CD14-positive monocyte (primary cell): Measurements from ENCODE around the gene TMEM30A. TPM values are rescaled to one million over a fixed set of nuclear protein-coding genes. Genes with fewer than 3 reads are reported as not detected.

Experiments used
- DNase-seq, 3 donors: peaks; one replicate each; pipeline ENCODE4 v3.0.0-alpha.2; 2011 to 2022
- H2AFZ ChIP-seq: 2 replicates; pipeline ENCODE4 v1.6.0; 2012; ENCODE audit warnings: mild to moderate bottlenecking, low read depth, low read length, inconsistent platforms; ENCODE audit not compliant: insufficient read depth, poor library complexity, severe bottlenecking
- H3K27ac ChIP-seq, 2 donors: 1 replicate in 1 of 2; 2 replicates in 1 of 2; pipeline ENCODE4 v1.5.1; 2012 to 2013; ENCODE audit warnings: low read length in 2 of 2, control low read depth in 1 of 2, inconsistent platforms in 1 of 2, low read depth in 1 of 2, mild to moderate bottlenecking in 1 of 2
- H3K27me3 ChIP-seq, 2 donors: one replicate each; pipeline versions ENCODE4 v1.6.0 to v1.6.1; 2011 to 2013; ENCODE audit warnings: low read length in 2 of 2; ENCODE audit not compliant: control insufficient read depth in 2 of 2, insufficient read depth in 2 of 2
- H3K36me3 ChIP-seq, 2 donors: replicated peaks in 1 of 2; 1 replicate in 1 of 2; 2 replicates in 1 of 2; pipeline versions ENCODE4 v1.5.1 to v1.6.1; 2012 to 2013; ENCODE audit warnings: low read length in 2 of 2, control low read depth in 1 of 2, inconsistent platforms in 1 of 2, mild to moderate bottlenecking in 1 of 2; ENCODE audit not compliant: insufficient read depth in 2 of 2, control insufficient read depth in 1 of 2
- H3K4me1 ChIP-seq, 2 donors: 1 replicate in 1 of 2; 2 replicates in 1 of 2; pipeline versions ENCODE4 v1.5.1 to v1.6.1; 2012 to 2013; ENCODE audit warnings: low read length in 2 of 2, control low read depth in 1 of 2, inconsistent platforms in 1 of 2, mild to moderate bottlenecking in 1 of 2, moderate library complexity in 1 of 2; ENCODE audit not compliant: insufficient read depth in 2 of 2, control insufficient read depth in 1 of 2
- H3K4me2 ChIP-seq: replicated peaks from 2 replicates; pipeline ENCODE3; 2012; ENCODE audit warnings: low read length, moderate library complexity, mild to moderate bottlenecking; ENCODE audit not compliant: poor library complexity, severe bottlenecking; ENCODE audit errors: extremely low read depth
- H3K4me3 ChIP-seq, 3 experiments: fragments of 200-600 bp in 1 of 3; sonication (generic) in 1 of 3; replicated peaks in 1 of 3; 1 replicate in 2 of 3; 2 replicates in 1 of 3; pipeline ENCODE4 v1.5.1; 2011 to 2013; ENCODE audit warnings: low read length in 3 of 3, mild to moderate bottlenecking in 3 of 3, control low read depth in 2 of 3, low read depth in 2 of 3, inconsistent platforms in 1 of 3, moderate library complexity in 1 of 3
- H3K79me2 ChIP-seq: 2 replicates; pipeline ENCODE4 v1.6.0; 2012; ENCODE audit warnings: mild to moderate bottlenecking, control low read depth, inconsistent platforms, low read length, moderate library complexity; ENCODE audit not compliant: insufficient read depth
- H3K9ac ChIP-seq: 2 replicates; pipeline ENCODE4 v1.6.0; 2017; ENCODE audit warnings: low read length, mild to moderate bottlenecking; ENCODE audit not compliant: insufficient read depth, poor library complexity, severe bottlenecking
- H3K9me3 ChIP-seq, 2 donors: replicated peaks in 1 of 2; 1 replicate in 1 of 2; 2 replicates in 1 of 2; pipeline versions ENCODE4 v1.5.1 to v1.6.1; 2012 to 2013; ENCODE audit warnings: low read length in 2 of 2, control low read depth in 1 of 2; ENCODE audit not compliant: control insufficient read depth in 1 of 2, insufficient read depth in 1 of 2
- H4K20me1 ChIP-seq: 2 replicates; pipeline ENCODE4 v1.6.0; 2012; ENCODE audit warnings: mild to moderate bottlenecking, low read length, control low read depth, moderate library complexity; ENCODE audit not compliant: insufficient read depth
- H3K27ac Mint-ChIP-seq, 7 donors: one replicate each; pipeline ENCODE4 v1.8.0; 2020; ENCODE audit warnings: mild to moderate bottlenecking in 7 of 7, mixed read lengths in 7 of 7, moderate library complexity in 6 of 7, inconsistent platforms in 2 of 7
- H3K27me3 Mint-ChIP-seq, 3 donors: one replicate each; pipeline ENCODE4 v1.8.0; 2021 to 2022; ENCODE audit warnings: low read depth in 3 of 3, mild to moderate bottlenecking in 3 of 3, mixed read lengths in 3 of 3, moderate library complexity in 3 of 3, inconsistent platforms in 1 of 3
- H3K36me3 Mint-ChIP-seq, 2 donors: one replicate each; pipeline ENCODE4 v1.8.0; 2020; ENCODE audit warnings: mixed read lengths in 2 of 2, inconsistent platforms in 1 of 2, mild to moderate bottlenecking in 1 of 2
- H3K4me1 Mint-ChIP-seq: one replicate; pipeline ENCODE4 v1.8.0; 2020; ENCODE audit warnings: mild to moderate bottlenecking, mixed read lengths
- H3K4me3 Mint-ChIP-seq, 2 donors: one replicate each; pipeline ENCODE4 v1.8.0; 2020; ENCODE audit warnings: mild to moderate bottlenecking in 2 of 2, mixed read lengths in 2 of 2, moderate library complexity in 1 of 2
- H3K9me3 Mint-ChIP-seq, 7 donors: one replicate each; pipeline ENCODE4 v1.8.0; 2020 to 2022; ENCODE audit warnings: mixed read lengths in 7 of 7, mild to moderate bottlenecking in 6 of 7, moderate library complexity in 6 of 7, inconsistent platforms in 2 of 7
- WGBS: methylation state at CpG from one replicate; pipeline ENCODE4 v1.1.5; 2013; ENCODE audit warnings: missing lambda C conversion rate; ENCODE audit not compliant: insufficient coverage; 5-methylcytosine and 5-hydroxymethylcytosine counted together
- intact Hi-C, 2 donors: fragments of 100-400 bp; cut with micrococcal nuclease; formaldehyde crosslinking; loops; one replicate each; pipeline versions ENCODE4 v1.15.0 to v1.15.1; 2023
- polyA plus RNA-seq, 3 donors: library from polyadenylated mRNA; depleted of rRNA in 1 of 3; unstranded in 2 of 3; stranded (reverse) in 1 of 3; fragments of 300-500 nt in 2 of 3; fragments of >200 nt in 1 of 3; fragmentation: Illumina TruSeq in 2 of 3; gene quantifications; 1 replicate in 2 of 3; 2 replicates in 1 of 3; pipeline ENCODE4 v1.2.3, GENCODE V29; 2012 to 2021
- TF ChIP-seq, protein P1 (sequence below): fragments of 200-600 bp; IDR thresholded peaks from one replicate; pipeline ENCODE4 v1.8.0; 2022; ENCODE audit warnings: antibody characterized with exemption, mild to moderate bottlenecking

The TMEM30A gene
- polyA plus RNA-seq, 3 donors: 12.2 to 101 (median 70.6) TPM

DNA sequence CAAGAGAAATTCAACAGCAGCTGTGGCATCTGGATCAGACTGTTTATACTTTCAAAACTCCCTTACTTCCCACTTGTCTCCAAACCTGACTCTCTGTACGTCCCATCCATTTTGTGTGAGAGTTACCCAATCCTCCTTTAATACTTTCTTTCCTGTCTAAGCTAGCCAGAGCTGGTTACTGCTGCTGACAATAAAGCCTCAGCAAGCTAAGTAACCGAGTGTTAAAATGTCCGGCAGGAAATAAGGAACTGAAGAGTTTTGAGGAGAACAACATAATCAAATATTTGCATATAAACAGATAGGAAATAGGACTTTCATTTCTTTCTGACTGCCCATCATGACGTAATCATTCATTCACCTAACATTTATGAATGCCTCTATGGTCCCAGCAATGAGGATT lies 11.6 kb downstream of the TMEM30A start:
- H3K27ac Mint-ChIP-seq: peak overlapping the region; percentile 81 to 92 (median 89)
- H3K27me3 Mint-ChIP-seq: peaks cover 0 to 2% (median 0%) of the 10 kb centered on the region in 3 donors
- H3K4me3 Mint-ChIP-seq: peak overlapping the region; percentile 66 to 83
- intact Hi-C loops: no loop called here
- peak overlapping the region; percentile 55 for H2AFZ ChIP-seq
- peaks cover 54% of the 10 kb centered on the region for H3K4me1 Mint-ChIP-seq
- TF ChIP-seq, protein P1, sequence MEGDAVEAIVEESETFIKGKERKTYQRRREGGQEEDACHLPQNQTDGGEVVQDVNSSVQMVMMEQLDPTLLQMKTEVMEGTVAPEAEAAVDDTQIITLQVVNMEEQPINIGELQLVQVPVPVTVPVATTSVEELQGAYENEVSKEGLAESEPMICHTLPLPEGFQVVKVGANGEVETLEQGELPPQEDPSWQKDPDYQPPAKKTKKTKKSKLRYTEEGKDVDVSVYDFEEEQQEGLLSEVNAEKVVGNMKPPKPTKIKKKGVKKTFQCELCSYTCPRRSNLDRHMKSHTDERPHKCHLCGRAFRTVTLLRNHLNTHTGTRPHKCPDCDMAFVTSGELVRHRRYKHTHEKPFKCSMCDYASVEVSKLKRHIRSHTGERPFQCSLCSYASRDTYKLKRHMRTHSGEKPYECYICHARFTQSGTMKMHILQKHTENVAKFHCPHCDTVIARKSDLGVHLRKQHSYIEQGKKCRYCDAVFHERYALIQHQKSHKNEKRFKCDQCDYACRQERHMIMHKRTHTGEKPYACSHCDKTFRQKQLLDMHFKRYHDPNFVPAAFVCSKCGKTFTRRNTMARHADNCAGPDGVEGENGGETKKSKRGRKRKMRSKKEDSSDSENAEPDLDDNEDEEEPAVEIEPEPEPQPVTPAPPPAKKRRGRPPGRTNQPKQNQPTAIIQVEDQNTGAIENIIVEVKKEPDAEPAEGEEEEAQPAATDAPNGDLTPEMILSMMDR: no peak
- peak overlapping the region; percentile 62 for H3K4me2 ChIP-seq
- peaks cover 96% of the 10 kb centered on the region for H3K79me2 ChIP-seq
- H3K9me3 Mint-ChIP-seq: no peaks in the 10 kb centered on the region
- no peaks in the 10 kb centered on the region for H3K9me3 ChIP-seq
- H3K27me3 ChIP-seq: no peaks in the 10 kb centered on the region
- peak overlapping the region; percentile 16 to 63 (median 45) for H3K4me3 ChIP-seq
- H3K36me3 ChIP-seq: peaks cover 2 to 25% of the 10 kb centered on the region in 2 donors
- peaks cover 5 to 12% of the 10 kb centered on the region in 2 donors for H3K36me3 Mint-ChIP-seq
- peak overlapping the region; percentile 13 to 85 for H3K27ac ChIP-seq
- peak overlapping the region; percentile 38 for H3K9ac ChIP-seq
- no CpG with 5 or more reads among the region's 4 CpGs for WGBS
- DNase-seq: peak; percentile 36 to 62 (median 58)
- H3K4me1 ChIP-seq: peaks cover 39 to 43% of the 10 kb centered on the region in 2 donors
- H4K20me1 ChIP-seq: peaks cover 56% of the 10 kb centered on the region

GRCh38 chr6:75272145-75272840 lies 12.3 kb downstream of the TMEM30A start:
- peaks cover 38 to 43% of the 10 kb centered on the region in 2 donors for H3K4me1 ChIP-seq
- peak overlapping the region; percentile 55 for H2AFZ ChIP-seq
- intact Hi-C loops: no loop called here
- WGBS: 50% methylated on average over 2 of the region's 5 CpGs
- H3K4me2 ChIP-seq: peak overlapping the region; percentile 62
- H3K27ac ChIP-seq: peak overlapping the region; percentile 13 to 85
- Mint-ChIP-seq H3K36me3 (peaks cover 5 to 16% of the 10 kb centered on the region in 2 donors), H3K4me1 (peaks cover 53% of the 10 kb centered on the region), H3K27ac (peak overlapping the region; percentile 81 to 92 (median 89)), H3K9me3 (no peaks in the 10 kb centered on the region), H3K4me3 (peak overlapping the region; percentile 66 to 83), H3K27me3 (peaks cover 0 to 2% (median 0%) of the 10 kb centered on the region in 3 donors)
- DNase-seq: peak; percentile 14 to 51 (median 47)
- peak overlapping the region; percentile 16 to 63 (median 45) for H3K4me3 ChIP-seq
- no peaks in the 10 kb centered on the region for H3K27me3 ChIP-seq
- peak overlapping the region; percentile 38 for H3K9ac ChIP-seq
- H3K36me3 ChIP-seq: peaks cover 2 to 25% of the 10 kb centered on the region in 2 donors
- H4K20me1 ChIP-seq: peaks cover 56% of the 10 kb centered on the region
- H3K79me2 ChIP-seq: peaks cover 96% of the 10 kb centered on the region
- TF ChIP-seq, protein P1: no peak
- no peaks in the 10 kb centered on the region for H3K9me3 ChIP-seq
